GM12892 (cell line): ENCODE measurements around the gene ZNF747.

Source experiments
- POLR2A ChIP-seq: IDR thresholded peaks from 2 replicates; pipeline ENCODE4 v1.6.1; 2011; ENCODE audit warnings: low read depth, low read length, control low read depth
- POLR2AphosphoS5 ChIP-seq: IDR thresholded peaks from 2 replicates; pipeline ENCODE4 v1.6.1; 2011; ENCODE audit warnings: low read depth, low read length, control low read depth
- TAF1 ChIP-seq: IDR thresholded peaks from 2 replicates; pipeline ENCODE4 v1.6.1; 2011; ENCODE audit warnings: low read depth, mild to moderate bottlenecking, control low read depth, low read length, borderline replicate concordance

GRCh38 chr16:30574678-30575077 is 40.0 kb upstream of the ZNF747 start:
- TF ChIP-seq POLR2AphosphoS5 = no peak
- no peak for TF ChIP-seq TAF1
- TF ChIP-seq POLR2A = no peak
